Spleen (tissue), 7 donors: ENCODE results near the gene UCK1.

Experiments
- POLR2AphosphoS5 ChIP-seq, 3 donors: sonication (generic); formaldehyde crosslinking; IDR thresholded peaks; one replicate each; pipeline ENCODE4 v1.5.1; 2017; ENCODE audit warnings: antibody characterized with exemption in 3 of 3
- TF ChIP-seq, protein P1 (sequence below), 11 experiments: fragments of 200-600 bp in 7 of 11; fragments of 450-650 bp in 4 of 11; sonication (generic) in 4 of 11; IDR thresholded peaks in 8 of 11; conservative IDR thresholded peaks in 3 of 11; 1 replicate in 7 of 11; 2 replicates in 4 of 11; pipeline versions ENCODE4 v1.4.0 to v1.8.0; 2016 to 2021; ENCODE audit warnings: antibody characterized with exemption in 11 of 11, inconsistent platforms in 4 of 11, mild to moderate bottlenecking in 1 of 11
- donor health status: DM: no; HTN: no; CAD: no; lungs with moderate emphysema.
- donor health status: DM: no; HTN: no; CAD: no.
- donor health status: DM: no; HTN: no; CAD: no.

DNA sequence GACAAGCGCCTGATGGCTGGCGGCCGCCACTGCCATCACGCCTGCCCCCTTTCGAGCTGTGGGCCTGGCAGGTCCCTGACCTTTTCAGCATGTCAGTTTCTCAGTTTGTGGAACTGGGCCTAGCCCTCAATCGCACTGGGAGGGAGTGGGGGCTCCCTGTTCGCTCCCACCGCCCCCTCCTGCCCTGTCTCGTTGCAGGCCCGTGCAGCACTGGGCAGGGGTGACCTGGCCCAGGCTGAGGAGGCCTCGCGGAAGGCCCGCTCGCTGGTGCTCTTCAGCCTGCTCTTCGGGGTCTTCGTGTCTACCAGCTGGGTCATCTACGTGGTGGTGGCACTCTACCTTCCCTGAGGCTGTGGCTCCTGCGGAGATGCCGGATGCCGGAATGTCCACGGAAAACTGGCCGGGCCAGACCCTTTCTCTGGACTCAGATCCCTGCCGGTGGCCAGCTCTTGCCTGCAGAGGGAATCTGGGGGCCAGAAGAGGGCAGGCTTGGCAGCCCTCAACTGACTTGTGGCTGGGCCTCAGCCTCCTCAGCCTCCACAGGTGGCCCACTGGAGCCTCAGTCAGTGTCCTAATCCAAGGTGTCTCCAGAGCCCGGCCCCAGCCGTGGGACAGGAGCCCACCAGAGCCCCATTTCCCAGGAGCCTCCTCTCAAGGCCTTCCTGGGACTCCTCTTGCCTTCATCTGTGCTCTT is 26.9 kb upstream of the UCK1 start:
- TF ChIP-seq, protein P1, sequence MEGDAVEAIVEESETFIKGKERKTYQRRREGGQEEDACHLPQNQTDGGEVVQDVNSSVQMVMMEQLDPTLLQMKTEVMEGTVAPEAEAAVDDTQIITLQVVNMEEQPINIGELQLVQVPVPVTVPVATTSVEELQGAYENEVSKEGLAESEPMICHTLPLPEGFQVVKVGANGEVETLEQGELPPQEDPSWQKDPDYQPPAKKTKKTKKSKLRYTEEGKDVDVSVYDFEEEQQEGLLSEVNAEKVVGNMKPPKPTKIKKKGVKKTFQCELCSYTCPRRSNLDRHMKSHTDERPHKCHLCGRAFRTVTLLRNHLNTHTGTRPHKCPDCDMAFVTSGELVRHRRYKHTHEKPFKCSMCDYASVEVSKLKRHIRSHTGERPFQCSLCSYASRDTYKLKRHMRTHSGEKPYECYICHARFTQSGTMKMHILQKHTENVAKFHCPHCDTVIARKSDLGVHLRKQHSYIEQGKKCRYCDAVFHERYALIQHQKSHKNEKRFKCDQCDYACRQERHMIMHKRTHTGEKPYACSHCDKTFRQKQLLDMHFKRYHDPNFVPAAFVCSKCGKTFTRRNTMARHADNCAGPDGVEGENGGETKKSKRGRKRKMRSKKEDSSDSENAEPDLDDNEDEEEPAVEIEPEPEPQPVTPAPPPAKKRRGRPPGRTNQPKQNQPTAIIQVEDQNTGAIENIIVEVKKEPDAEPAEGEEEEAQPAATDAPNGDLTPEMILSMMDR (IDR thresholded peaks at IDR 0.05 in 8 of 11, conservative IDR thresholded peaks at IDR 0.05 in 3 of 11) = no peak
- TF ChIP-seq POLR2AphosphoS5 (IDR thresholded peaks at IDR 0.05) = peak in 1 of 3 donors; percentile 66
